Glomerular visceral epithelial cell (primary cell): ENCODE data around the gene CRY1.
"Not testable (repeated sequence)": the region's sequence is repeated elsewhere in the genome, so short reads cannot be mapped to it uniquely, and the experiment has no call there.

Experiments used
- DNase-seq: peaks from one replicate; pipeline ENCODE4 v3.0.0-alpha.2; 2016; ENCODE audit errors: extremely low spot score

The CRY1 gene

DNA sequence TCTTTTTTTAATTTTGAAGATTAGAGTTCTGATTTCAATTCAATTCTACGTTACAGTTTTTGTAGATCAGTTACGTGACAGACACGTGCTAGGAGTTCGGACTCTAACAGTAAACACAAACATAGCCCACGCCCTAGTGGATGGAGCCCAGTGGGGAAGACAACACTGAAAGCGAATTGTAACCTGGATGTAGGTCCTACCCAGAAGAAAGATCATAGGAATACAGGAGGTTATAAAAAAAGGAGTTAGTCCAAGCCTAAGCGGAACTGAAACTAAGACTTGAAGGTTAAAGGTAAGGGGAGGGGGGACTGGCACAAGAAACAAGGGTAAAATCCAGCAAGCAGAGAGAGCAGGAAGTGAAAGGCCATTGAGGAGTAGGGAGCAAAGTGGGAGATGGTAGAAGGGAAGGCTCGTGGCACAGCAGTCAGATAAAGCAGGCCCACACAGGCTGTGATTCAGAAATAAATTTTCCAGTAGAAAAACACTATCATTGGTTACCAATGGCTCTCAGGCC is 15.7 kb upstream of the CRY1 start:
- no peak for DNase-seq

GRCh38 chr12:107108366-107108765 is 15.0 kb upstream of the CRY1 start:
- DNase-seq = not testable (repeated sequence)

- DNase-seq = no peak
These were observed 14.0 kb upstream of the CRY1 start for GRCh38 chr12:107107381-107107780.

DNA sequence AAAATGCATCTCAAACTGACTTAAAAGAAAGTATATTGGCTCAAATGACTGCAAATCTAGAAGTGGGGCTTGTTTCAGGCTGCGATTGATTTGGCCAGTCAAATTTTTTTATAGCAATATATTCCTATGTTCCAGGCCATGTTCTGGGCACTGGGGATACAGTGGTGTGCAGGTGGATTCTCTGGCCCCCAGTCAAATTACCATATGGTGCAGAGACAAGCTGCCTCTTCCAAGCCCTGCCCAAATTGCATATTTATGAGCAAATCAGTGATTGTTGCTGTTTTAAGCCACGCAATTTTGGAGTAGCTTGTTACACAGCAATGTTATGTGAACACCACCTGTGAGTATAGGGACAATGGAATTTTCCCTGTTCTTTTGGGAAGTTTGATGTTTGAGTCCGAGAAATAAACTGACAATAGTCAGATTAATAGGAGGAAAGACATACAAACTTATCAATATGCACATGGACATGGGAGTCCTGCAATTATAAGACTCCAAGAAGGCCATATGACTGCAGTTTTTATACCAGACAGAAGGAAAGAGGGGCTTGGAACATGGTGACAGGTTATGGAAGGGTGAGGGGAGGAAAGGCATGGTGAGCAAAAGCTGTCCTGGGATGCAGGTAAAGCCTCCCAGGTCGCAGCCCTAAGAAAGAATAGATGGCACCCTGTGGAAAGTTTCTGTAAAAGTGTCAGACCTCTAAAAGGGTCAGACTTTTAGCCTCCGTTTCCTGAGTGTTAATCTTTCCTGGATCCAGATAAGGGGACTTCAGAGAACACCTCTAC is 13.1 kb upstream of the CRY1 start:
- no peak for DNase-seq

DNA sequence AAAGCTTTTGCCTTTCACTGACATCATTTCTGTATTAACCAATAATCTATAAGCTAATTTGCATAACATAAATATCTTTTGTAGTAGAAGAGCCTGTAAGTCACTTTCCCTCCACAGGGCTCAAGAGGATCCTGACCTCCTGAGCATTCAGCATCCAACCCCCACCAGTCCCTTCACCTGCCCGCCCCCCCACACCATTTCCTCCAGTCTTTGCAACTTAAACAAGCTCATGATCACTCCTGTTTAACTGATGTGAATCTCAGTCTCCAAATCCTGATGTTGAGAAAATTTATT is 12.0 kb upstream of the CRY1 start:
- no peak for DNase-seq

DNA sequence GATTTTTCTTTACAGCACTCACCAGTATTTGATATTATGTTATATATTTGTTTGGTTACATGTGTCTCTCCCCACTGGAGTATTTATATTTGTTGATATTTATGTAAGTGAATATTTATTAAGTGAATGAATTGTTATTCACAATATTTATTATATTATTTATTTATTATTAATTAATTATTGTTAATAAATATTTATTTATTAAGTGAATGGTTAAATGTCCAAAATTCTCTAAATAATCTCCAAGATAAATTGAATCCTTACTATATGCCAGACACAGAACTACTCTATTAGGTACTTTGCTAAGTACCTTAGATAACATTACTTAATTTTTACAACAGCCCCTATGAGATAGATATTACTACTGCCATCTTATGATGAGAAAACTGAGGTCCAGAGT is 10.2 kb upstream of the CRY1 start:
- no peak for DNase-seq

DNA sequence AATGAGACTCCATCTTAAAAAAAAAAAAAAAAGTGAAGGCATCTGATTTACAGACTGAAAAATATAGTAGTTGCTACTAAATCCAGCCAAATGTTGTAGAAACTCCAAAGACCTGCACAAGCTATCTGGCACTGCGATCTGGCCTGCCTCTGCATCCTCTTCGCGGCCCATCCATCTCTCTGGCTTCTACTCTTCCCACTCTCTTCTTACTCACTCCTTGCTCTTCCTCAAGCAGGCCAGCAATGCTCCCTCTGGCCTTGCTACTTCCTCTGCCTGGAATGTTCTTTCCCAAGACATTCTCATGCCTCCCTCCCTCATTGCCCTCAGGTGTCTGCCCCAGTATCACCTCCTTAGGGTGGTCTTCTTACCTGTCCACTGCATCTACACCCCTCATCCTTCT is 9.7 kb upstream of the CRY1 start:
- no peak for DNase-seq

GRCh38 chr12:107102294-107102693 is 8.9 kb upstream of the CRY1 start:
- no peak for DNase-seq

GRCh38 chr12:107101651-107102050 is 8.3 kb upstream of the CRY1 start:
- no peak for DNase-seq

DNA sequence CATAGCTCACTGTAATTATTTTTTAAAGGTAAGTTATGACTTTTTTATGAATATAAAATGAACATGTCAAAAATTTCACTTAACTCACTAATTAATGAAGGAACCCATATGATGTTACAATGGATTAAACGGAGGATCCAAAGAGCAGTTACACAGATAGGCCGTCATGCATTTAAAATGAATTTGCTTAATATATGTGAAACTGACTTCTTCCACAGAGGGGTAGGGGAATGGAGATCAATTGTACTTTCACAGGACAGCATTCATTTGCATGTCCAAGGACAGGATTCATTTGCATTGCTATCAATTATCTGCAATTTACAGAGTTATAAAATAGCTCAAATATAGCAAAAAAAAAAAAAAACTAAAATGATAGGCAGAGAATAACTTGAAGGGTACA is 6.6 kb upstream of the CRY1 start:
- DNase-seq = no peak

DNA sequence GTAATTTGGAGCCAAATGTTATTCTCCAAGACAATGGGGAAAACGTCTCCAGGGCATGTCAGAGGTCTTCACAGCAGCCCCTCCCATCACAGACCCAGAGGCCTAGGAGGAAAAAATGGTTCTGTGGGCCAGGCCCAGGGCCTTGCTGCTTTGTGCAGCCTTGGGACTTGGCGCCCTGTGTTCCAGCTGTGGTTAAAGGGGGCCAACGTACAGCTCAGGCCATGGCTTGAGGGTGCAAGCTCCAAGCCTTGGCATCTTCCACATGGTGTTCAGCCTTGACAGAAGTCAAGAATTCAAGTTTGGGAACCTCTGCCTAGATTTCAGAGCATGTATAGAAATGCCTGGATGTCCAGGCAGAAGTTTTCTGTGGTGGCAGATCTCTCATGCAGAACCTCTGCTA is 3.2 kb upstream of the CRY1 start:
- no peak for DNase-seq

DNA sequence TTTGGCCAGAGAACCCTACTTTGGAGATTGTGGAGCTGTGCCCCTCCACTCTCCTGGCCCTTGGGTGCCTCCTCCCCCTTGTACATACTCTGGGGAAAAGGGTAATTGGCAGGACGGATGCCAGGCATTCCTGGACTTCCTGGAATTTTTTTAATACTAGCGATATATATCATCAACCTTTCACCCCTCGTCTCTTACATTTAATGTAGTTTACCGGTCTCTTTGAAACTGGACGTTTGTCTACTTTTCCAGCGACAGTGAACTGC is 767 bp upstream of the CRY1 start:
- DNase-seq = no peak

GRCh38 chr12:107092669-107093416 is 506 bp downstream of the CRY1 start:
- DNase-seq = peak; percentile 64

DNA sequence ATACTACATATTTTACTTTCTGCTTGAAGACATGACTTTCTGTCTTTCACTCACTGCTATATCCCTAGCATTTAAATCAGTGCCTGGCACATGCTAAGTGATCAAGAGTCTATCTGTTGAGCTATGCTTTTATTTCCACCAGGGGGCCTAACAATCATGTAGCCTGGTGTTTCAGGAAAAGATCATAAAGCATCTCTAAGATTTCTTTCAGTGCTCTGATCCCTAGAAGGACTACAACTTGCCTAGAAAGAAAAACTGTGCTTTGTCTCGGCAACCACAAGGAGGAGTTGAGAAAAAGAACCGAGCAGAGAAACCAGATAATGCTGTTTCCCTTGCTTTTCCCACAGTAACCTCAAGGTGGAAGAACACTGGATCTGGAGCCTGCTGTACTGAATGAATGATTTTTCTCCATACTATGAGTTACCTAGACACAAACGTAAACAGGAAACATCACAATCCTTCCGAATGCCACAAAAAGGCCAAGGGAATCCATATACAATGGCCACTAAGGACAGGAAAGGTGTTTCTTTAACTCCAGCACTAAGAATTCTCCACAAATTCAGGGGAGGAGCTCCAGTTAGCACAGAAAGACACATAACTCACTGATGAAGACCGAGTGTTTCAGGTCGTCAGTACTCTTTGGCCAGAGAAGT is 1.2 kb downstream of the CRY1 start:
- DNase-seq = peak; percentile 93

GRCh38 chr12:107091381-107091780 is 2.0 kb downstream of the CRY1 start:
- DNase-seq = peak; percentile 40

- no peak for DNase-seq
These were observed 2.6 kb downstream of the CRY1 start for GRCh38 chr12:107090711-107091110.

DNA sequence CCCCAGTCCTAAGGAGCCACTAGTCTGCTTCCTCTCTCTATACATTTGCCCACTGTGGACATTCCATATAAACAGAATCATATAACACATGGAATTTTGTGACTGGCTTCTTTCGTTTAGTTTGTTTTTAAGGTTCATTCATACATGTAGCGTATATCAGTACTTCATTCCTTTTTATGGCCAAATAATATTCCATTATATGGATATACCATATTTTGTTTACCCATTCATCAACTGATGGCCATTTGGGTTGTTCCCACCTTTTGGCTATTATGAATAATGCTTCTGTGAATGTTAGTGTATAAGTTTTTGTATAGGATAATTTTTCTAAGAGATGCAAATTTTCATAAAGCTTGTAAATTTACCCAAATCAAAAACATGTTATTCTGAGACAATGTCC is 4.4 kb downstream of the CRY1 start:
- DNase-seq = no peak

- no peak for DNase-seq
These were observed 7.0 kb downstream of the CRY1 start for GRCh38 chr12:107086314-107086713.

DNA sequence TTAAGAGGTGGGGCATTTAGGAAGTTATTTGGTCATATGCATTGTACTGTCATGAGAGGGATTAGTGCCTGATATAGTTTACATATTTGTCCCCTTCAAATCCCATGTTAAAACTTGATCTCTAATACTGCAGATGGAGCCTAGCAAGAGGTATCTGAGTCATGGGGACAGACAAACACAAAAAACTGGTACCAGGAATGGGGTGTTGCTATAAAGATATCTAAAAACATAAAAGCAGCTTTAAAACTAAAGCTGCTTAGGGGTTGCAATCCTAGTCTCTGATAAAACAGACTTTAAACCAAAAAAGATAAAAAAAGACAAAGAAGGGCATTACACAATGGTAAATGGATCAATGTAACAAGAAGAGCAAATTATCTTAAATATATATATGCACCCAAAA is 11.6 kb downstream of the CRY1 start:
- DNase-seq = no peak

- no peak for DNase-seq
These were observed 13.1 kb downstream of the CRY1 start for GRCh38 chr12:107080299-107080698.

DNA sequence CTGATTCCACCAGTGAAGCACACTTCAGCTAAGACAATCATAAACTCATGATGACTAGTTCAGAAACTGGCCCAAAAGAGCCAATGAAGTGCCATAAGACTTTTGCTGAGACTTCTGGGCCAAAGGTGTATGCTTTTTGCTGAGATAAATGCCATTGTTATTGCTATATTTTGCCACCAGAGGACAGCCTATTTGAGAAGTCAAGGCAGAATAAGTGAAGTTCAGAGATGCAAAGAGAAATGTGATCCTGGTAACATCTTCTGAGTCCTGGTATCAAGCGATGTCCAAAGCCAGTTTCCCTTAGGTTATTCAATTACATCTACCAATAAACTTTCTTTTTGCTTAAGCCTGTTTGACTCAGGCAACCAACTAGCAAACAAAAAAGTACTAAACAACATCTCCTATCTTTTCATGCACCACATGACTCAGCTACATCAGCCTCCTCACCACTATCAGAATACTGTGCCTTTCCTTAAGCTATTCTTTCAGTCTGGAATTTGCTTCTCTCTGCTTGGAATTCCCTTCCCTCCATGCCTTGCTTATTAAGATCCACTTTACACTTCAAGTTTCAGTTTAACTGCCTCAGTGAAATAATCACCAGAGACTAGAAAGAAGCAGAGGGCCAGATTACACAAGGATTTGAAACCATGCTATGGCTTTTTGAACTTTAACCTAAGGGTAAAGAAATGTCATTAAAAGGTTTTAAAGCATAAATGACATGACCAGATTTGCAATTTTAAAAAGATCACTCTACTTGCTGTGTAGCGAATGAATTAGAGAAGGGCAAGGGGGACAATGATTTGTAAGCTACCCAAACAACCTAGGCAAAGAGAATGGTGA is 14.0 kb downstream of the CRY1 start:
- DNase-seq = peak; percentile 25

DNA sequence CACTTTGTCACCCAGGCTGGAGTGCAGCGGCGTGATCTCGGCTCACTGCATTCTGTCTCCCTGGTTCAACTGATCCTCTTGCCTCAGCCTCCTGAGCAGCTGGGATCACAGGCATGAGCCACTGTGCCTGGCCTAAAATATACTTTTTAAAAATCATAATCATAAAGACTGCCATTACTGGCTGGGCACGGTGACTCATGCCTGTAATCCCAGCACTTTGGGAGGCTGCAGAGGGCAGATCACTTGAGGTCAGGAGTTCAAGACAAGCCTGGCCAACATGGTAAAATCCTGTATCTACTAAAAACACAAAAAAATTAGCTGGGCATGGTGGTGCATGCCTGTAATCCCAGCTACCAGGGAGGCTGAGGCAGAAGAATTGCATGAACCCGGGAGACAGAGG is 20.1 kb downstream of the CRY1 start:
- DNase-seq = not testable (repeated sequence)
